Transverse colon (tissue), 4 donors: Measurements from ENCODE around the gene LGALS9.

Experiments used
- POLR2A ChIP-seq: fragments of 450-650 bp; IDR thresholded peaks from one replicate; pipeline ENCODE4 v1.6.1; 2016; ENCODE audit warnings: antibody characterized with exemption, mild to moderate bottlenecking, moderate library complexity
- POLR2AphosphoS5 ChIP-seq, 3 donors: sonication (generic); formaldehyde crosslinking; IDR thresholded peaks; one replicate each; pipeline ENCODE4 v1.6.1; 2016; ENCODE audit warnings: antibody characterized with exemption in 3 of 3
- TF ChIP-seq, protein P1 (sequence below), 5 experiments: fragments of 200-600 bp in 3 of 5; fragments of 450-650 bp in 2 of 5; sonication (generic) in 3 of 5; IDR thresholded peaks; 1 replicate in 2 of 5; 2 replicates in 3 of 5; pipeline ENCODE4 v1.5.1; 2016 to 2017; ENCODE audit warnings: antibody characterized with exemption in 5 of 5, inconsistent platforms in 3 of 5, mild to moderate bottlenecking in 2 of 5, moderate library complexity in 1 of 5

DNA sequence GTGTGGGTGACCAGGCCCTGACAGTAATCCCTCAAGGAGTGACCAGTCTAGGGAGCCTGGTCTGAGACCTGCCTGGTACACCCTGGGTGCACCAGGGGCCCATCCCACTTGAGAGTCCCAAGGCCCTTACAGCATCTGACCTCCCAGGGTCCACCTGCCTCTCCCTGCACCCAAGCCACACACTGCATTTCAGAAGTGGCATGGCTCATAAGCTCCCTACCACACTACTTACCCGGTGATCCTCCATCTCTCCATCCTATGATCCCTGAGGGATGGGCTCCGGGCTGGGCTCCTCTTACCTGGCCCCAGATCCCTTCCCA, 40.6 kb downstream of the LGALS9 start:
- TF ChIP-seq, protein P1, sequence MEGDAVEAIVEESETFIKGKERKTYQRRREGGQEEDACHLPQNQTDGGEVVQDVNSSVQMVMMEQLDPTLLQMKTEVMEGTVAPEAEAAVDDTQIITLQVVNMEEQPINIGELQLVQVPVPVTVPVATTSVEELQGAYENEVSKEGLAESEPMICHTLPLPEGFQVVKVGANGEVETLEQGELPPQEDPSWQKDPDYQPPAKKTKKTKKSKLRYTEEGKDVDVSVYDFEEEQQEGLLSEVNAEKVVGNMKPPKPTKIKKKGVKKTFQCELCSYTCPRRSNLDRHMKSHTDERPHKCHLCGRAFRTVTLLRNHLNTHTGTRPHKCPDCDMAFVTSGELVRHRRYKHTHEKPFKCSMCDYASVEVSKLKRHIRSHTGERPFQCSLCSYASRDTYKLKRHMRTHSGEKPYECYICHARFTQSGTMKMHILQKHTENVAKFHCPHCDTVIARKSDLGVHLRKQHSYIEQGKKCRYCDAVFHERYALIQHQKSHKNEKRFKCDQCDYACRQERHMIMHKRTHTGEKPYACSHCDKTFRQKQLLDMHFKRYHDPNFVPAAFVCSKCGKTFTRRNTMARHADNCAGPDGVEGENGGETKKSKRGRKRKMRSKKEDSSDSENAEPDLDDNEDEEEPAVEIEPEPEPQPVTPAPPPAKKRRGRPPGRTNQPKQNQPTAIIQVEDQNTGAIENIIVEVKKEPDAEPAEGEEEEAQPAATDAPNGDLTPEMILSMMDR (IDR thresholded peaks at IDR 0.05), result no peak
- TF ChIP-seq POLR2A (no peak), POLR2AphosphoS5 (IDR thresholded peaks at IDR 0.05) (no peak)
